ENCODE measurements around the gene SPON2. TPM values are rescaled to one million over a fixed set of nuclear protein-coding genes. Genes with fewer than 3 reads are reported as not detected.
A peak's percentile ranks its signal among the peaks of the same experiment; 100 is the strongest.

Gene SPON2
- total RNA-seq, 5 donors from 2014 or later (not counting 1 experiment from before 2014, with no cell fraction given) = 13.6 to 39.8 (median 18.9) TPM

- Histone ChIP-seq H3K36me3 (ENCODE audit: control insufficient read depth in 2 of 2, extremely low read depth in 1 of 2, insufficient read depth in 1 of 2, low read length in 1 of 2) (peaks cover 2 to 7% of the 10 kb centered on the region in 2 donors), H3K4me1 (ENCODE audit: control insufficient read depth in 1 of 2, extremely low read depth in 1 of 2, insufficient read depth in 2 of 2, low read length in 2 of 2) (peaks cover 8 to 81% of the 10 kb centered on the region in 2 experiments), H3K27ac (ENCODE audit: low read length) (no peak overlapping the region), H3K9me3 (no peaks in the 10 kb centered on the region), H3K4me3 (ENCODE audit: control insufficient read depth in 1 of 2, extremely low read depth in 1 of 2, low read length in 1 of 2) (no peak overlapping the region), H3K27me3 (replicated peaks in 1 of 2; ENCODE audit: control insufficient read depth in 2 of 2, extremely low read depth in 1 of 2, insufficient read depth in 2 of 2, low read length in 1 of 2) (no peaks in the 10 kb centered on the region)
- ATAC-seq (replicated peaks in 1 of 4) (no peak), DNase-seq (peak in 2 of 35 experiments; percentile 1 to 23)
- ChIA-PET CTCF (no interaction called here), POLR2A (no interaction called here)
- 88% methylated on average over 6 of the region's 17 CpGs for WGBS (ENCODE audit: insufficient coverage)
- Mint-ChIP-seq H3K4me3 (no peak overlapping the region), H3K27me3 (no peaks in the 10 kb centered on the region), H3K9me3 (no peaks in the 10 kb centered on the region), H3K27ac (no peak overlapping the region), H3K4me1 (peaks cover 27 to 43% (median 37%) of the 10 kb centered on the region in 3 donors), H3K36me3 (no peaks in the 10 kb centered on the region)
Observed at GRCh38 chr4:1205586-1206298, 33.4 kb upstream of the SPON2 start.

GRCh38 chr4:1204828-1205585 lies 32.6 kb upstream of the SPON2 start:
- H3K27me3 ChIP-seq (replicated peaks in 1 of 2; ENCODE audit: control insufficient read depth in 2 of 2, extremely low read depth in 1 of 2, insufficient read depth in 2 of 2, low read length in 1 of 2) = no peaks in the 10 kb centered on the region
- H3K36me3 ChIP-seq (ENCODE audit: control insufficient read depth in 2 of 2, extremely low read depth in 1 of 2, insufficient read depth in 1 of 2, low read length in 1 of 2) = peaks cover 2% of the 10 kb centered on the region in 2 donors
- no peaks in the 10 kb centered on the region for H3K9me3 ChIP-seq
- no peaks in the 10 kb centered on the region for H3K36me3 Mint-ChIP-seq
- no peak overlapping the region for H3K4me3 ChIP-seq (ENCODE audit: control insufficient read depth in 1 of 2, extremely low read depth in 1 of 2, low read length in 1 of 2)
- DNase-seq = peak in 2 of 35 experiments; percentile 0 to 19
- H3K27ac ChIP-seq (ENCODE audit: low read length) = peak overlapping the region; percentile 92
- H3K27me3 Mint-ChIP-seq = no peaks in the 10 kb centered on the region
- CTCF ChIA-PET = no interaction called here
- WGBS (ENCODE audit: insufficient coverage) = 93% methylated on average over 19 of the region's 25 CpGs
- no peaks in the 10 kb centered on the region for H3K9me3 Mint-ChIP-seq
- peak overlapping the region in 1 of 3 donors; percentile 4 for H3K4me3 Mint-ChIP-seq
- ATAC-seq (replicated peaks in 1 of 4) = no peak
- peaks cover 10 to 84% of the 10 kb centered on the region in 2 experiments for H3K4me1 ChIP-seq (ENCODE audit: control insufficient read depth in 1 of 2, extremely low read depth in 1 of 2, insufficient read depth in 2 of 2, low read length in 2 of 2)
- POLR2A ChIA-PET = no interaction called here
- peaks cover 27 to 50% (median 44%) of the 10 kb centered on the region in 3 donors for H3K4me1 Mint-ChIP-seq
- H3K27ac Mint-ChIP-seq = peak overlapping the region; percentile 44 to 55

GRCh38 chr4:1204286-1204827 lies 32.0 kb upstream of the SPON2 start:
- Histone ChIP-seq H3K9me3 (no peaks in the 10 kb centered on the region), H3K4me1 (ENCODE audit: control insufficient read depth in 1 of 2, extremely low read depth in 1 of 2, insufficient read depth in 2 of 2, low read length in 2 of 2) (peaks cover 10 to 90% of the 10 kb centered on the region in 2 experiments), H3K27me3 (replicated peaks in 1 of 2; ENCODE audit: control insufficient read depth in 2 of 2, extremely low read depth in 1 of 2, insufficient read depth in 2 of 2, low read length in 1 of 2) (no peaks in the 10 kb centered on the region), H3K27ac (ENCODE audit: low read length) (peak overlapping the region; percentile 92), H3K36me3 (ENCODE audit: control insufficient read depth in 2 of 2, extremely low read depth in 1 of 2, insufficient read depth in 1 of 2, low read length in 1 of 2) (peaks cover 0 to 2% of the 10 kb centered on the region in 2 donors), H3K4me3 (ENCODE audit: control insufficient read depth in 1 of 2, extremely low read depth in 1 of 2, low read length in 1 of 2) (no peak overlapping the region)
- POLR2A ChIA-PET = interaction anchor here in 1 of 2 donors (0.8 kb wide), 1 partner anchor 17 kb away, joined by 3 read pairs; no protein-coding TSS in a partner anchor
- peak overlapping the region in 1 of 3 donors; percentile 83 for H3K4me3 Mint-ChIP-seq
- no peaks in the 10 kb centered on the region for H3K27me3 Mint-ChIP-seq
- H3K4me1 Mint-ChIP-seq = peaks cover 27 to 54% (median 47%) of the 10 kb centered on the region in 3 donors
- ATAC-seq (replicated peaks in 1 of 4) (no peak), DNase-seq (peak in 2 of 35 experiments; percentile 0 to 2)
- H3K27ac Mint-ChIP-seq = peak overlapping the region; percentile 90 to 97
- CTCF ChIA-PET = interaction anchor here in 1 of 2 donors (0.7 to 2.1 kb wide), 5 partner anchors 13 to 1637 kb away, joined by 3 to 8 read pairs (median 5); no protein-coding TSS in a partner anchor
- H3K36me3 Mint-ChIP-seq = no peaks in the 10 kb centered on the region
- 91% methylated on average over 18 of the region's 21 CpGs for WGBS (ENCODE audit: insufficient coverage)
- no peaks in the 10 kb centered on the region for H3K9me3 Mint-ChIP-seq

- peaks cover 10 to 94% of the 10 kb centered on the region in 2 experiments for H3K4me1 ChIP-seq (ENCODE audit: control insufficient read depth in 1 of 2, extremely low read depth in 1 of 2, insufficient read depth in 2 of 2, low read length in 2 of 2)
- ChIA-PET POLR2A (interaction anchor here (0.5 to 0.8 kb wide), 2 partner anchors 15 to 108 kb away, joined by 3 read pairs; no protein-coding TSS in a partner anchor), CTCF (interaction anchor here (0.5 to 2.1 kb wide), 6 partner anchors 14 to 65 kb away, joined by 3 to 8 read pairs (median 5); no protein-coding TSS in a partner anchor)
- Mint-ChIP-seq H3K9me3 (no peaks in the 10 kb centered on the region), H3K36me3 (no peaks in the 10 kb centered on the region), H3K4me1 (peaks cover 27 to 55% (median 44%) of the 10 kb centered on the region in 3 donors), H3K4me3 (peak overlapping the region in 2 of 3 donors; percentile 2 to 83), H3K27me3 (no peaks in the 10 kb centered on the region), H3K27ac (peak overlapping the region; percentile 90 to 97)
- H3K36me3 ChIP-seq (ENCODE audit: control insufficient read depth in 2 of 2, extremely low read depth in 1 of 2, insufficient read depth in 1 of 2, low read length in 1 of 2) = peaks cover 2 to 4% of the 10 kb centered on the region in 2 donors
- no peak overlapping the region for H3K4me3 ChIP-seq (ENCODE audit: control insufficient read depth in 1 of 2, extremely low read depth in 1 of 2, low read length in 1 of 2)
- 76% methylated on average over 7 of the region's 13 CpGs for WGBS (ENCODE audit: insufficient coverage)
- H3K27ac ChIP-seq (ENCODE audit: low read length) = peak overlapping the region; percentile 92
- DNase-seq (no peak), ATAC-seq (replicated peaks in 1 of 4) (no peak)
- H3K27me3 ChIP-seq (replicated peaks in 1 of 2; ENCODE audit: control insufficient read depth in 2 of 2, extremely low read depth in 1 of 2, insufficient read depth in 2 of 2, low read length in 1 of 2) = no peaks in the 10 kb centered on the region
- no peaks in the 10 kb centered on the region for H3K9me3 ChIP-seq
Observed at GRCh38 chr4:1203026-1203616, 30.7 kb upstream of the SPON2 start.

GRCh38 chr4:1202526-1203011 lies 30.2 kb upstream of the SPON2 start:
- no peaks in the 10 kb centered on the region for H3K27me3 Mint-ChIP-seq
- Histone ChIP-seq H3K27me3 (replicated peaks in 1 of 2; ENCODE audit: control insufficient read depth in 2 of 2, extremely low read depth in 1 of 2, insufficient read depth in 2 of 2, low read length in 1 of 2) (no peaks in the 10 kb centered on the region), H3K4me3 (ENCODE audit: control insufficient read depth in 1 of 2, extremely low read depth in 1 of 2, low read length in 1 of 2) (peak overlapping the region in 1 of 2 donors; percentile 69), H3K9me3 (no peaks in the 10 kb centered on the region), H3K27ac (ENCODE audit: low read length) (peak overlapping the region; percentile 92), H3K36me3 (ENCODE audit: control insufficient read depth in 2 of 2, extremely low read depth in 1 of 2, insufficient read depth in 1 of 2, low read length in 1 of 2) (peaks cover 2 to 5% of the 10 kb centered on the region in 2 donors), H3K4me1 (ENCODE audit: control insufficient read depth in 1 of 2, extremely low read depth in 1 of 2, insufficient read depth in 2 of 2, low read length in 2 of 2) (peaks cover 10 to 91% of the 10 kb centered on the region in 2 experiments)
- peak overlapping the region; percentile 64 to 83 (median 82) for H3K4me3 Mint-ChIP-seq
- CTCF ChIA-PET = interaction anchor here (0.5 to 2.1 kb wide), 6 partner anchors 19 to 144 kb away, joined by 3 to 8 read pairs (median 4); partner anchors contain the start of gene UVSSA (in 1 of the 2)
- no peaks in the 10 kb centered on the region for H3K36me3 Mint-ChIP-seq
- no peaks in the 10 kb centered on the region for H3K9me3 Mint-ChIP-seq
- H3K4me1 Mint-ChIP-seq = peaks cover 27 to 55% (median 46%) of the 10 kb centered on the region in 3 donors
- H3K27ac Mint-ChIP-seq = peak overlapping the region; percentile 90 to 97
- ATAC-seq (replicated peaks in 1 of 4) (no peak), DNase-seq (no peak)
- 72% methylated on average over 19 of the region's 19 CpGs for WGBS (ENCODE audit: insufficient coverage)
- POLR2A ChIA-PET = interaction anchor here (0.5 kb wide), 2 partner anchors 26 to 108 kb away, joined by 3 read pairs; no protein-coding TSS in a partner anchor

Measured in T-cell (primary cell).